Eye (tissue), 1 donor: Measurements from ENCODE around the gene RCL1.
A peak's percentile ranks its signal among the peaks of the same experiment; 100 is the strongest.

Source experiments
- DNase-seq: peaks from one replicate; pipeline ENCODE4 v3.0.0-alpha.2; 2015

The RCL1 gene

DNA sequence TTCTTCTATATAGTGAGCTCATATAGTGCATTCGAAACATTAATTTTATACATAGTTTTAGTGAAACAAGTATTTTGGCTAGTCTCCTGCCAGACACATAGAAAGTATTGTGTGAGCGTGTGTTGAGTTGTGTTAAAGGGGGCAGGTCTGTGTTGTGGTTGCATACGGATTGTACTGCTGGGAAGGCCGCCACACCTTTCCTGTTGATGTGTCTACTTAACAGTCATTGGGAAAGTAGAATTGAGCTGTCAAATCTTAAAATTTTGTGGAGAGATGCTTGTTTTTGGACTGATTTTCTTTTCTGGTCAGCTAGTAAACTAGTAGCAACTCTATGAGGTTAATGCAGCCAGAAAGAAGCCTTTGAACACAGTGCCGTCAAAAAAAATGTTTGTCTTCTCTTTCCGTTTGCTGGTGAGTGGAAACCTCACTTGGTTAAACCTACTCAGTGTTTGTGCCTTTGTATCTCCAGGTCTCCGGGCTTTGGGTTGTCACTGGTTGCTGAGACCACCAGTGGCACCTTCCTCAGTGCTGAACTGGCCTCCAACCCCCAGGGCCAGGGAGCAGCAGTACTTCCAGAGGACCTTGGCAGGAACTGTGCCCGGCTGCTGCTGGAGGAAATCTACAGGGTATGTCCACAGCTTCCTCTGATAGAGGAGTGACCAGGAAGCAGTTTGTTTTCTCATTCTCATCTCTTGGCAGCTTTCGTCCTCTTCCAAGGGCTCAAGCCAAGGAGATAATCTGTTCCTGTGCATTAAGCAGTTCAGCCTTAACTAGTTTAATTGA, 51.5 kb downstream of the RCL1 start:
- DNase-seq = no peak

- DNase-seq = no peak
Measured at GRCh38 chr9:4849369-4849768, 56.6 kb downstream of the RCL1 start.

- no peak for DNase-seq
Measured at GRCh38 chr9:4850603-4851310, 58.0 kb downstream of the RCL1 start.

- DNase-seq = no peak
Measured at GRCh38 chr9:4852419-4852818, 59.7 kb downstream of the RCL1 start.

GRCh38 chr9:4854265-4854590, 61.5 kb downstream of the RCL1 start:
- no peak for DNase-seq

- peak; percentile 17 for DNase-seq
Measured at GRCh38 chr9:4855841-4856240, 63.1 kb downstream of the RCL1 start.

GRCh38 chr9:4857163-4857810, 64.5 kb downstream of the RCL1 start:
- DNase-seq = no peak

GRCh38 chr9:4859035-4859434, 66.3 kb downstream of the RCL1 start:
- DNase-seq = no peak

GRCh38 chr9:4860383-4860782, 67.6 kb downstream of the RCL1 start:
- DNase-seq = no peak

DNA sequence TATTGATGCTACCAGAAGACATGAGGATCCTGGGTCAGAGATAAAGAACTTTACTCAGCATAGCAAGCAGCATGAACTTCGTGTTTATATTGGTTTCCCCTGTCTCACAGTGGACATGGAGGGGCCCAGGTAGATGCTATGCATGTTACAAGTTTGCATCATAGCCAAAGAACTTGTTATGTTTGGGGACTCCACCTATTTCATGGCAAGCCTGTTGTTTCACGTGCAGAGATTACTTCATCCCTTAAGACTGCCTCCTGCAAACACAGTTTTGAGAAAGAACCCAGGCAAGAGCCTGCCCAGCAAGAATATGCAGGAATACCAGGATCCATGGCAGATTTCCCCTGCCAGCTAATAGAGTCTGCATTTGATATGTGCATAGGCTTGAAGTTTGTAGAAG, 68.4 kb downstream of the RCL1 start:
- no peak for DNase-seq

DNA sequence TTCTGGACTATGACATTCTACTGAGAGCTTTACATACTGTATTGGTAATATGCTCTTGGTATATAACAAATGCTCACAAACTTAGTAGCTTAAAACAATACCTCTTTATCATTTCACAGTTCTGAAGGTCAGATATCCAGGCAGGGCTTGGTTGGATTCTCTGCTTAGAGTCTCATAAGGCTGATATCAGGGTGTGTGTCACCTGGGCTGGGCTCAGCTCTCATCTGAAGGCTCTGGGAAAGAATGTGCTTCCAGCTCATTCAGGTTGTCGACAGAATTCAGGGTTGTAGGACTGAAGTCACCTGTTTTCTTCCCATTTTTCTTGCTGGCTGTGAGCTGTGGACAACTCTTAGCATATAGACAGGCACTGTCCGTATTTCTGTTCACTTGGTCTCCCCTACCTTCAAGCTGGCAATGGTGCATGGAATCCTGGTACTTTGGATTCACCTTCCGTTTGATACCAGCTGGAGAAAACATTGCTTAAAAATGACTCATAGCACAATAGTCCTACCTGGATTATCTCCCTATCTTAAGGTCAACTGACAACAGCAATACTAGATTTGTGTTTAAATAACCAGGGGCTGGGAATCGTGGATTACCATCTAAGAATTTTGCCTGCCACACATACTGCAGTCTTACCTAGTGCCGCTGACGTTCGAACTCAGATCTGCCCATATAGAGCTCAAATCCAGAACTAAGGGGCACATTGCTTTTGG, 69.2 kb downstream of the RCL1 start:
- DNase-seq = no peak

DNA sequence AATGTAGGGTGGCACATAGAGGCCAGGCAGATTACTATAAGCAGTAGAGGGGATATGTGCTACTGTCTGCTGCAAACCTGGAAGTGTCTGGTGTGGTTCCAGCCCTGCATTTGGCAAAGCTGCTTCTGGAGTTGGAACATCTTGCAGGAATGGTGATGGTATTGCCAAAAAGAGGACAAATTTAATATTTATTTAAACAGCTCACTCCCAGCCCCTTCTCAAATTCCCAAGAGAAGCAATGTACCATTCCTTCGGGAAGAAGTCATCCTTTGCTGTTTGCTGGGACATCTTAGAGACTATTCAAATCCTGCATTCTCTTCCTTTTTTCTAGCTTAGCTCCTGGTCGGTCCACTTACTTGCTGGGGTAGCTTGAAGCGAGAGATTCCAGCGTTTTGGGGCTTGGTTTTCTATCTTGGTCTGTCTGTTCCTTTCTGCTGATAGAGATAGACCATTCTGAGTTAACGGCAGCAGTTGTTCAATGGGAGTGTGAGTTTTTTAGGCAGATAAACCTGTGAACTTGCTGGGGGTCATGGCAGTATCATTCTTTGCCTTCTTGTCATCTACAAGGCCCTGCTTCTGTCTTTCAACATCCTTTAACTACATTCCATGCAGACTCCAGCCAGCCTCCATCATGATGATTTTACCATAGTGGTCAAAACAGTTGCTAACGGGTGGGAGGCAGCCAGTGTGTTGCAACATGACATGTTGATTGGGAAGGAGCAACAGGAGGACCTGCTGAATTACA, 69.9 kb downstream of the RCL1 start:
- DNase-seq = no peak

DNA sequence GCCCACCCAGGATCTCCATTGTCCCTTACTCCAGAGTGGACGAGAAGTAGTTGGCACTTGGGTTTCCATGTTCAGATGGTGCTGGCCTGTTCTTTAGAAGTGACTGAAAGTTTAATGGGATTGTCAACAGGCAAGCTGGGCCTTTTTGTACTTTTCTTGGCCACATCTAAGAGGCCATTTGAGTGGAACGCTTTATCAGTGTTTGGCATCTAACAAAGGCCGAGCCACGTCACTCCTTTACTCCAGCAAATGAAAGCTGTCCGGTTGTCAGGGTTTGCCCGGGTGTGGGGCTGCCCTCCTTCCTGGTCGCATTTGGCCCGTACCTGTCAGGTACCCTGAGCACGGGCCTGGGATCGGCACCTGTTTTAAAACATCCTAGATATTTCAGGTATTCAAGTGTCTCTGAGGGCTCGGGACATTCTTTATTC, 71.5 kb downstream of the RCL1 start:
- no peak for DNase-seq

- no peak for DNase-seq
Measured at GRCh38 chr9:4864698-4865097, 72.0 kb downstream of the RCL1 start.

DNA sequence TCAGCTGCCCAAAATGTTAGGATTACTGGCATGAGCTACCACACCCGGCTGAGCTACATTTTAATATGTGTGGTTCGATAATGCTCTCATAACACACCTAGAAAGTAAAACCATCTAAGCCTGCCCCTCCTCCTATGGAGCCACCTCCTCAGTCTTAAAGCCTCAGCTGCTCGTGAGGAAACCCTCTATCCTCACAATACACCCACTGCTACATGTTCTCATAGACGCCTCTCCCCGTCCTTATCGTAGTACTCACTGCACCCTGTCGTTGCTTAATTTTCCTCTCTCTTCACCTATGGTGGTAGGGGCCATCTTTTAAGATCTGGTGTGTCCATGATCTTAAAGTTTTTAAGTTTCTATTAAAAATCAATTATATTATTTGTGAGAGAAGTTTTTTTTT, 72.9 kb downstream of the RCL1 start:
- DNase-seq = no peak

DNA sequence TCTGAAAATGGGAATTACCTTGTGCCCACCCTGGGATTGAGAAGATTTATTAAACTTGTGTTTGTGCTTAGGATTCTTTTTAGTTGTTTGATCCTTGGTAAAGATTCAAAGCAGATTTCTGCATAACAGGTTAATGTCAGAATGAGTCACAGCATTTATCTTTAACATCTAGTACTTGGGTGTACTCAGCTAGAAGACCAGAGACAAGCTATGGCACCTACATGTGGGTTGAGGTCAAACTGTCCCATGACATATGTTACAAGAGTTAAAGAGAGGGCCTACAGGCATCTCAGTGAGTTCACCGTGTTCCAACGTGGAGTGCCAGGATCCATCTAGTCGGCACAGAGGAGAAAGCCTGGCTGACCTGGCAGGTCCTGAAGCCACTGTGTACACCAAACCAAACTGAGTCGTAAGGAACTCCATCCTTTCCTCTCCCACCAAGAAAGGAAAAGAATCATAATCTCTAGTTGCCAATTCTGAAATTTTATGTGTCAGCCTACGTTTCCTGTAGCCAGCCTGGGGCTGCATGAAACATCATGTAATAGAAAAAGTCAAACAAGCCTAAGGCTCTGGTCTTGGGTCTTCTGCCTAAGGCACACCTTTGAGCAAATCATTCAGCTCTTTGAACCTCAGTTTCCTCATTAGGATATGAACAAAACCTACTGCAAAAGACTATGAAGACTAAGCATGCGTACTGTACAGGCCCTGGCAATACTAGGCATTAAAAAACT, 73.7 kb downstream of the RCL1 start:
- DNase-seq = no peak

DNA sequence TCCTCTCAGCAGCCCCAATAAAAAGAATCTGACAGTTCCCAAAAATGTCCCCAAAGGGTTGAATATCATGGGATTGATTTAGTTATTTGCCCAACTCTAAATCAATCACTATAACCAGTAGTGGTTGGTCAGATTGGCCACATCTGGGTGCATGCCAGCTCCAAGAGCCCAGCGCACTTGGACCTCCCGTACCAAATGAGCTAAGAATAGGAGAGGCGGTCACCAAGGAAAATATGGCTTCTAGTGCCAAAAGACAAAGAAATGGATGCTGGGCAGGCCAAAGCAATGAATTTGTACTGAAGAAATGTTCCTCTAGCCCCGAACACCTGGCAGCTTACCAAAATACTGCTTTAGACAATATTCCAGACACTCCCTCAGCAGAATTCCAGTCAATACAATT, 80.3 kb downstream of the RCL1 start:
- DNase-seq = no peak

- no peak for DNase-seq
Measured at GRCh38 chr9:4875559-4875958, 82.8 kb downstream of the RCL1 start.

- DNase-seq = no peak
Measured at GRCh38 chr9:4879115-4879558, 86.4 kb downstream of the RCL1 start.

DNA sequence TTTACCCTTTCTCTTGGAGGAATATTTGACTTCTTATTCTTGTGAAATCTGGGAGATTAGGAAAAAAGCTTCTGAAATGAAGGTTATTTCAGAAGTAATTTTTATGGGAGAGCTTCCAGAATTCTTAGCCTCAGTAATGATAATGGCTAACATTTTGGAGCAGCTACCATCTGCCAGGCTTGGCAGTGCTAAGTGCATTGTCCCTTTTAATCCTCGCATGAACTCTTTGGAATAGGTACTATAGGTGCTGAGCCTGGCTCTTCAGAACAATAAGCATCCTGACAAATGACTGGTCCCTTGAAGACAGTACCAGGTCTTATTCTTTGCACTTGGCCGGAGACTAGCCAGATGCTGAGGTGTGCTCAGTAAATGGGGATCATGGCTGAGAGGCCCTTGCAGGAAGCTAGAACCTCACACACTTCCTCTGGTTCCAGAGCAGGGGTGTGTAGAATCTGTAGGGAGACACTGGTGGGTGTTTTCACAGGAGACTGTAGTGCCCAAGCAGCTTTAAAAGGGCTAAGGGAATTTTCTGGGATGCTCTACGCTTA, 90.7 kb downstream of the RCL1 start:
- no peak for DNase-seq

DNA sequence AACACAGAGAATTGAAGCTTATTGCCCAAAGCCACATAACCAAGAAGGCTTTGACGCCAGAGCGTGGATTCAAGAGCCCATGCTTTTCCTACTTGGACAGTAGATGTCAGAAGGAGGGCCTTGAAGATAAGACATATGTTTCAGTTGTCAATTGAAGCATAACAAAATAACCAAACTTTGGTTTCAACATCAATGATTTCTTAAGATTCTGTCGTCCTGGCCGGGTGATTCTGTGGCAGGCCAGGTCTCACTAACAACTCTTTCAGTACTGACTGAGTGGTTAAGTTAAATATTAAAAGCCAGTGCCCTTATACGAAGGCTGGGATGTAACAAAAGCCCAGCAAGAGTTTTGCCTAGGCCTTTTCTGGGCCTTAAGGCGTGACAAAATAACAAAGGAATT, 94.0 kb downstream of the RCL1 start:
- no peak for DNase-seq

DNA sequence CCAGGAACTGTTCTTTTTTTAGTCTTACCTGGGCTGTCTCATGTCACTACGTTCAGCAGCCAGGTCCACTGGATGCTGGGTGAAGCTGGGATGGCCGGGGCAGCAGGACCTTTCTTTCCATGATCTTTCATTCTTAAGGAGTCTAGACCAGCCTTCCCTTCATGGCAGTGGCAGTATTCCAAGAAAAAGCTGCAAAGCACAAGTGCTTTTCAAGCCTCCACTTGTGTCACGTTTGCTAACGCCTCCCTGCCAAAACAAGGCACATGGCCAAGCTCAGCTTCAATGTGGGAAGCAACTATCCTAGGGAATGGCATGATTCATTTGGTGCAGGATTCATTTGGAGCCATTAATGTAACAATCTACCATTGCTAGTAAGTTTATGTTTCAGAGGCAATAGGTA, 94.8 kb downstream of the RCL1 start:
- DNase-seq = peak; percentile 43
